HG02840 (cell line): ENCODE measurements around the gene ANKH.
"Not testable (repeated sequence)": the region's sequence is repeated elsewhere in the genome, so short reads cannot be mapped to it uniquely, and the experiment has no call there.

Source experiments
- ATAC-seq: cut with Tn5 transposase; IDR thresholded peaks from one replicate; pipeline ENCODE4 v1.9.1; 2021; ENCODE audit warnings: mild to moderate bottlenecking, moderate library complexity, moderate number of reproducible peaks; ENCODE audit not compliant: unreplicated experiment, low FRiP score

ANKH gene

DNA sequence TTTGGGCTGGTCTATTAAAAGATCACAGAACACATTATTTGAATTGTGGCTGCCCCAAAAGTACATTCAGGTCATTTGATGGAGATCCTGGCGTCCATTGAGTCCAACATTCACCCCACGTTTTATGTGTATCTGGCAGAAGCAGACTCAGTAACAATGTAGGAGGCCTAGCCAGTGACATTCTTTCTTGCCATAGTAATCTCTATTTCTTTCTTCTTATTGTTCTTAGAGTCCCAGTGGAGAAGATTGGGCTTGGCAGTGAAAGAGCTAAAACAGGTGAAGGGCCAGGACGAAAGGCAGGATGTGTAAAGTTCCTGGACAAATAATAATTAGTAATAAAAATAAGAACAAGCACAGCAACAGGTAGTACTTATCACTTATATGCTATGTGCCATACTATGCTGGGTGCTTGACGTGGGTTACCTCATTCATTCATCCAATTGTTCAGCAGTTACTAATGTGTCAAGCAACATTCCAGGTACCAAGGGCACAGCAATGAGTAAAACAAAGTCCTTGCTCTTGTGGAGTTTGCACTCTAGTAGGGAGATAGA lies 12.6 kb upstream of the ANKH start:
- ATAC-seq, result no peak

DNA sequence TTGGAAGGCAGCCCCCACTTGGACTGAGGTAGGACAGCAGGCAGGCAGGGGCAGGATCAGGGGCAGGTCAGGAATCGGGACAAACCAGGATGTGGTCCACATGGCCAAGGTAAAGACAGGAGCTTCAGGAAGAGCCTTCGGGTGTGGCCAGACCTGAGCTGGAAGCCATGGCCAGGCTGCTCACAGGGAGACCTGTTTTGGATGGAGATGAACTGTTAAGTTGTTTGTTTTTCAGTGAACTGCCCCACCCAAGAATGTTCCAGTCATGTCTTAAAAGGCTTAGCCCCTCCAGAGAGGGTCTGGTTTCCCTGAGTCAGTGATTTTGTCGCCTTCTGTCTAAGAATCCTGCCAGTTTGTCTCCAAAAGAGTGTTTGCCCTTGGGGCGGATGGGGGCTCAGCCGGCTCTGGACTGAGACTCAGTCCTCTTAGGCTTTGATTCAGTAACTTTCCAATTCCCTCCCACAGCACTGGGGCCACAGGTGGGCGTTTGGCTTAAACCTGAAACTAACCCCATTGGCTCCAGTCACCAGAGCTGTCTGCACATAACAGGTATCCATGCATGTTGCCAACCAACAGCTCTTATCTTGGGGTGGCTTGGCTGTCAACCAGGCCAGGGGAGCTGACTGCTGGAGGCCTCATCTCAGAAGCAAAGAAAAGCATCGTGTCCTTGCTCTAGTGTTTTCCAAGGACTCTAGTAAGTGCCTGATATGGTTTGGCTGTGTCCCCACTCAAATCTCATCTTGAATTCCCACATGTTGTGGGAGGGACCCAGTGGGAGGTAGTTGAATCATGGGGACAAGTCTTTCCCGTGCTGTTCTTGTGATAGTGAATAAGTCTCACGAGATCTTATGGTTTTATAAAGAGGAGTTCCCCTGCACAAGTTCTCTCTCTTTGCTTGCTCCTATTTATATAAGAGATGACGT lies 11.3 kb upstream of the ANKH start:
- no peak for ATAC-seq

DNA sequence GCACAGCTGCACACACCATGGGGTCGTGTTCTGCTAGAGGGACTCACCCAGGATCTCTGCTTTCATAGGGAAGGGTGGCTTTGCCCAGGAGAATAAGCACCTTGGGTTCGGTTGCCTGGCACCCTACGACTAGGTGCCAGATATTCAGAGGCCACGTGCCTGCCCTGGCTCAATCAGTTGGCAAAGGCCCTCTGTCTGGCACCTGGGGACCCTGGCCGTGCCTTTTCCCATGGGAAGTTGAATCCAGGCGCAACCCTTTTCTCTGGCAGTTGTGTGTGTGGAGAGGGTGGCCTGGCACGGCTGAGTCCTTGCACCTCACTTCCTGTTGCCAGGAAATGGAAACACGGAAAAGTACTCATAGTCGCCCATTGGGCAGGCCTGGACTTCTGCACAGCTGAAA lies 10.2 kb upstream of the ANKH start:
- no peak for ATAC-seq

DNA sequence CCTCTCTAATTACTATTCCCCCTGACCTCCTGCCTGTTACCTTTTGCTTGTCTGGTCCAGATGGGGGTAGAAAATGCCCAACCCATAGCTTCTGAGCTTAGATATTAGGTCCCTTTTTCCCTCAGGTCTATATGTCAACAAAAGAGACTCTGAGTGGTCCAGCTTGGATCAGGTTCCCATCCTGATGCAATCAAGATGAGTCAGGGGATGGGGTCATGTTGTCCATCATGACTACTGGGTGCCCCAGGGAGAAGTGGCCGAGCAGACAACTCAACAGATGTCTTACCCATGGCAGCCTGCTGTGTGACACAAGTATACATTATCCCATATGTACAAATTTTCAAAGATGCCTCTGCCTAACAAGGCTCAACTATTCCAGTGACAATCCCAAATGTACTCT lies 9.1 kb upstream of the ANKH start:
- ATAC-seq, result no peak

DNA sequence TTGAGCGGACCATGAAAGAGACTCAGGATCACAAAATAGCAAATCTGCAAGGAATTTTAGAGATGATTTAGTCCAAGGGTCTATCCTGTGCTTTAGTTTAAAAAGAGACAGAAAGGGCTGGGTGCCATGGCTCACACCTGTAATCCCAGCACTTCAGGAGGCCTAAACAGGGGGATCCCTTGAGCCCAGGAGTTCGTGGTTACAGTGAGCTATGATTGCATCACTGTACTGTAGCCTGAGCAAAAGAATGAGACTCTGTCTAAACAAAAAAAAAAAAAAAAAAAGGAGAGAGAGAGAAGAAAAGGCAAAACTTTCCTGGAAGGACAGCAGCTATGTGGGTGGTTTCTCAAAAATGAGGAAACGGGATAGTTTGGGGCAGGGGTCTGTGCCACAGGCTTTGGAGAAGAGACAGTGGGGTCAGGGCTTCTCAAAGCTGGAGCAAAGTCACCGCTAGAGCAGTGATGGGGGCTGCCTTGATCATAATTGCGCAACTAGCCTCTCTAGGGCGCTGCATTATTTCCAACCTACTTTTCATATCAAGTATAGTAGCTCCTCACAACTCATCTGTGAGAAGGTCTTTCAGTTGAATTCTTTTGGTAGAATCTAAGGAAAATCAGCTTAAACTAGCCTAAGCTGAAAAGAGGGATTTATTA lies 8.5 kb upstream of the ANKH start:
- no peak for ATAC-seq

DNA sequence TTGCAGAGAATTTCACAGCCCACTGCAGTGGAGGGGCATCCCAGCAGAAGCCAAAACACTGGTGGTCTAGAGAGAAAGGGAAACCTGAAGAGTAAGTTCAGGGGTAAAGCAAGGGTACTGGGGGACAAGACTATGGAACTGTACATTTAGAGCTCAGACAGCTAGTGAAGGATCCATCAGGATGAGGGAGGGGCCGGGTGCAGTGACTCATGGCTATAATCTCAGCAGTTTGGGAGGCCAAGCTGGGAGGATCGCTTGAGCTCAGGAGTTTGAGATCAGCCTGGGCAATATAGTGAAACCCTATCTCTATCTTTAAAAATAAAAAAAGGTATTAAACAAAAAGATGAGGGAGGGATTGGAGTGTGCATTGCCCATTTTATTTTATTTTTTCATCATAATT lies 7.8 kb upstream of the ANKH start:
- no peak for ATAC-seq

DNA sequence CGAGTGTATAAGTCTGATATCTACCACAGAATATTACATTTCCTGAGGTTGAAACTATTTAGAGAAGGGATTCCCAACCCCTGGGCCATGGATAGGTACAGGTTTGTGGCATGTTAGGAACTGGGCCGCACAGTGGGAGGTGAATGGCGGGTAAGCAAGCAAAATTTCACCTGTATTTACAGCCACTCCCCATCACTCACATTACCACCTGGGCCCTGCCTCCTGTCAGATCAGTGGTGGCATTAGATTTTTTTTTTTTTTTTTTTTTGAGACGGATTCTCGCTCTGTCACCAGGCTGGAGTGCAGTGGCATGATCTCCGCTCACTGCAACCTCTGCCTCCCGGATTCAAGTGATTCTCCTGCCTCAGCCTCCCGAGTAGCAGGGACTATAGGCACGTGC lies 6.6 kb upstream of the ANKH start:
- ATAC-seq, result not testable (repeated sequence)

DNA sequence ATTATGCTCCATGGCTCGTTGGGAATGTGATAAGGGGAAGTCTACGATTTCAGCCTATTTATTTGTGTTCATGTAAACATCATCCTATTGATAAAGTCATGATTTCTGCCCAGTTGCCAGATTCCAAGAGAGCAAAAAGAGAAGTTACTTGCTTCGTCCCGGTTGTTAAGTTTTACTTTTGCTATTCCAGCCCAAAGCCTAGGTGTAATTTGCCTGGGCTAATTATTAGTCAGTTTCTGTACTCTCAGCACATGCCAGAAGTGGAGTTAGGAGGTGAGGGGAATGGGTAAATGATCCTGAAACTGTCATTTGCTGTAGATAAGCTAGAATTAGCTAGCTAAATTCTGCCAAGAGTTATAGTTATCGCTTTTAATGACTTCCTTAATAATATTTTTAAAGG lies 4.5 kb upstream of the ANKH start:
- ATAC-seq, result no peak

DNA sequence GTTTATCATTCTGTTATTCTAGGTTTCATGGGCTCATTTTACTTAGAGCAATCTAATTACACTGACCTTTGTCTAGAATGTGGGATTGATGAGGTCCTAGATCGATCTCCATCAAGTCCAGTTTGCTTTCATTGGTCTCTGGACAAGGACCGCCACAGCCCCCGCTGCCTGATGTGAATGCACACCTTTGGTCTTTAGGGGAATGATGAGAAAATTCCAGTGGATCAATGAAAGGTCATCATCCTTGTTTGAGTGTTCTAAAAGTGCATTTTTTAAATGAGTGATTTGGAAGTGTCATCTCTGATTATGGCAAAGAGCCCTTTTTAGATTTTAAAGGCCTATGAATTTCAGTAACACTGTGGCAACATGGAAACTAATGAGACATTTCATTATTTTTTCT lies 2.2 kb upstream of the ANKH start:
- no peak for ATAC-seq

DNA sequence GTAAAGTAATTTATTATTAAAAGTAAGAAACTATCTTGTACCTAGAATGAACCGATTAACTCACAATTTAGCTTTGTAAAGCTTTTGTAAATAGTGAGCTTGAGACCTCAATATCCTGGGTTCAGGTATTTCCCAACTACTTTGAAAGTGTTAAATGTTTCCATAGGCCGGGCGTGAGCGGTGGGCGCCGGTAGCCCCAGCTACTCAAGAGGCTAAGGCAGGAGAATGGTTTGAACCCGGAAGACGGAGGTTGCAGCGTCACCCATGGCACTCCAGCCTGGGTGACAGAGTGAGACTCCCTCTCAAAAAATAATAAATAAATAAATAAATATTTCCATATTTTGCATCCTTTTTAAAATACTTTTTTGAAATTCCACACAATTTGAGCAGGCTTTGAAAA lies 1.5 kb upstream of the ANKH start:
- ATAC-seq, result no peak

DNA sequence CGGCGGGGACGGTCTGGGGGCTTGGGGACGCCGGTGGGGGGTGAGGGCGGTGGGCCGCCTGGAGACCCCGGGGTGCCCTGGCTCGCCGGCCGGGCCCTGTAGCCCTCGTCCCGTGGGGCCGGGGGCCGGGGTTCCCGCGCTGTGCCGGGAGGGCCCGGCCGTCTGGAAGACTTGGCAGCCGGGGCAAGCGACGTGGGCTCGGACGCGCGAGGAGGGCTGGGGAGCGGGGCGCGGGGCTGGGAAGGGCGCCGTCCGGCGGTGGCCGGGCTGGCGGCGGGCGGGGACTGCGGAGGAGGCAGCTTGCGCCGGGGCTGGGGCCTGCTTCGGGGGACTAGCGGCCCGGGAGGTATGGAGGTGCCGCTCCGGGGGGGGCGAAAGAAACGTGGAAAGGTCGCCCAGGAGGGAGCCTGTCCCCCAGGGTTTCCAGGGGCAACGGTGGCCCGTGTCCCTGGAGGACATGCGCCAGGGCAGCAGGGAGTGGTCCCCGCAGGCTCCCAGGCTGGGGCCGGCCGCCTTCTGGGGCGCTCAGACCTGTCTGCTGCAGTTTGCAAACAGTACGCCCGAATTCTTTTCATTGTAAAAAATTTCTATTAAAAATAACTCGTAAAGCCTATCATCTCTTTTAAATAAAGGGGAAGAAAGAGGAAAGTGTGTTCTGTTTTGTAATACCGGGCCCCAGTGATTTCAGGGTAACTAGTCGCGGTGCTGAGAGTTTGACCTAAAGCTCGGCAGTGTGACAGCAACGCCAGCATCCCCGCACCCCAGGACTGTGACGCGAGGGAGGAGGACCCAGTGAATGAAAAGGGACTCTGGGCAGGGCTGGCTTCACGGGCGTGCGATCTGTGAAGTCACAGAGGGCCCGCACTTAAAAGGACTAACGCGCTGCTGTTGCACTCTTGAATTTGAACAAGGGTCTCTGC lies 752 bp upstream of the ANKH start:
- peak; percentile 39 for ATAC-seq

DNA sequence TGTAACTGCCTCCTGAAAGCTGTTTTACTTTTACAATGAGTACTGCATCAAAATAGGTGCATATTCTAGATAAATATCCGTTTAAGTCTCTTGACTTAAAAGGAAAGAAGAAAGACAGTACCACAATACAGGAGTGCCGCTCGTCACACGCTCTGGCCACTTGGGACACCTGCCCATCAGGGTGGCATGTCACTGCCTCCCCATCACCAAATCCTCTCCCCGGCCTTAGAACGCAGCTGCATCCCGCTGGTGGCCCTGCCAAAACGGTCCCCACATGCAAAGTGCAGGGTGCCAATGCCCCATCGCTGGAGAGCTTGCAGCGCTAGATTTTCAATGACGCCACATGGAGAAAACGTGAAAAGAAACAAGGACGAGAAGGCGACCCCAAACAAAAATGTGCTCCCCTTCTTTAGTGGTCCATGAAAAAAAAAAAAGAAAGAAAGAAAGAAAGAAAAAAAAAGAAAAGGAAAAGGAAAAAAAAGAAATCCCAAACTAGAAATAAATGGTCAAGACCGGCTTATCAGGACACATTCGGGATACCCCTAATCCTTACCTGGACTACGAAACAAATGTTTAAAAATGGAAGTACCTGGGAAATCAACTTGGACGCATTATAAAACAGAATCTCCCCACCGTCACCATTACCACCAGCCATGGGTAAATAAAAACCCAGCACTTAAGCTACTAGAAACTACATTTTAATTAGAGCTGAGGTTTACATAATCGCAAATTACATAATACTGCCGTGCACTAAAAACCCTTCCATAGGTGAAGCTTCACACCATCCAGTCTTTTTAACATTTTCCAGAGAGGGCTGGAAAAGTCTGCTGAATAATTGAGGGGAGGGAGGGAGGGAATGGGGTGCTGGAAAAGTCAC lies 1.0 kb downstream of the ANKH start:
- ATAC-seq, result no peak

DNA sequence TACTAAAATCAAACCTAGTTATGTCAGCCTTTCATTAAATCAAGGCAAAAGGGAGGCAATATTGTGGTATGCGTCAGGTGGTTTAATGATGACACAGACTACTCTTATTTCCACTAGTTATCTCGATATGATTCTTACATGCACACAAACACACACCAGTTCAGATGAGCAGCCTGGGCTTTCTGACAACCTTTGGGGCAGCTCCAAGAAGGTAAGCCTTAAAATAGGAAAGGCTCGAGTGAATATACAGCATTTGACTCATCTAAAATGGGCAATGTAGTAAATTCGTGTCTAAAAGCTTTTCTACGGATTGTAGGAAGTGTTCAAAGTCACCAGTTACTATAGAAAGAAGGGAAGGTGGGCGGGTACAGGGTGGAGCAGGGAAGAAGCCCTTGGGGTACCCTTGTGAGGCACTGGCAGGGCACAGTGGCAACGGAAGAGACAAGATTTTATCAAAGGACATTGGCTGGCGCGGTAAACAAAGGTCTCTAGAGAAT lies 1.9 kb downstream of the ANKH start:
- ATAC-seq, result no peak

DNA sequence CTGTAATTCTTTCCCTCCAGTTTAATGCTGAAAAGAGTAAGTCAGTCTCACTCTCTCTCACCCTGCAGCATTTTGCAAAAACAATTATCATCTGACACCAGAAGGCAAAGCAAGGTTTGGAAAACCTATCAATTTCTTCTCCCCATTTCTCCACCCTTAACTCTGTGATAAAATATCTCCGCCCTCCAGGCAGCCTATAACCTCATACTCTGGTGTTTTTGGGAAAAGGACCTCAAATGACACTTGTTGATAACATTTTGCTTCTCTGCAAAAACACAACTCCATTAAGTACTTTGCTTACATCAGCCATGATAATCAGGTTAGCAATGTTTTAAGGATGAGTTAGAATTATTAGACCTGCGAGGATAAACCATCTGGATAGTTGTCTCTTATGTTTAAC lies 2.3 kb downstream of the ANKH start:
- ATAC-seq, result no peak

DNA sequence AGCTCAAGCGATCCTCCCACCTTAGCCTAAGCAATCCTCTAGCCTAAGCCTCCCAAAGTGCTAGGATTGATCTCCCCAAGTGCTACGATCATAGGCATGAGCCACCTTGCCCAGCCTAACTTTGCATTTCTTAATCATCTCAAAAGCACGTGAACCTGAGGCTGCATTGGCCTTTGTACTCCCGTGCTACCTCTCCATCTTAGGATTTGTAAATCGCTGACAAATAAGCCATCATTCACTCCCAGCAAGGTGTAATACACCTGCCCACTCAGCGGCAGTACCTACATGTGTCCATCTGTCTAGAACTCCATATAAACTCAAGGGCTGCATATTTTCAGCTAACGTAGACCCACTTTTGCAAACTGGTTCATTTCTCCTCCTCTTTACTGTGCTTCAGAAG lies 2.8 kb downstream of the ANKH start:
- no peak for ATAC-seq

DNA sequence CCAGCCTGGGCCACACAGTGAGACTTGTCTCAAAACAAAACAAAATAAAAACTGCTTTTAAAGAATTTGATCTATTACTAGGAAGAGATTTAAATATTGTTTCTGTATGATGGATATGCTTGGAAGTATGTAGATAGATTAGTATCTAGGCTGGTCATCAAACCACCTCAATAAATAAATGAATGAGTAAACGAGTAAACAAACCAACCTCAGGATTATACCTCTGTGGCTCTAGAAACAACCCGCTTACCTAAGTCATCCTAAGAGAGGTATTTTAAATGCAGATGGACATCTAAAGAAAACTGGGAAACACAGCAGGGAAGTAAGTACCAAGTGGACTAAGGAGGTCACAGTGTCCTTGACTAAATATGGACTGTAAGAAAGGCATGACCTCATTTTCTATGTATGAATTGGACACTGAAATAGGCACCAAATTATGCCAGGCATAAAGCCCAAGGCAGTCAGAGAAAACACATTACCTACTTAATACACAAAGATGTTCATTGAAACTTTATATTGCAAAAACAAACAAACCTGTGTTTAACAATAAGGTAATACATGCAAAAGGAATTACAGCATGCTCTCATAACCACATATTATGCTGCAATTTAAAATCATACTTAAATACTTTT lies 7.3 kb downstream of the ANKH start:
- ATAC-seq, result no peak

DNA sequence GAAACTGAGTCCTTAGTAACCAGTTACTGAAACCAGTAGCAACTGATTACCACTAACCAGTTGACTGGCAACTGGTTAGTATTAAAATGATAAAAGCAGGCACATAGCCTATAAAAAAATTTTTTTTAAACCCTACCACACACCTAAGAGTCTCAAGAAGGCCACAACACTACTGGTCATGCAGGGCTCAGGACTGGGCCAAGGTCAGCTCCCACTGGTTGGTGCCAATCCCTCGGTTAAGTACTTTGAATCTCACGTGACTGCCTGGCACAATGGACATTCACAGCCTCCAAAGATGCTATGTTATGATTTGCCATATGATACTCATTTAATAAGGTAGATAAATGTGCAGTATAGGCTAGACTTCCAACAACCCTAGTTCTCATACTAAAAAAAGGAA lies 8.5 kb downstream of the ANKH start:
- no peak for ATAC-seq

DNA sequence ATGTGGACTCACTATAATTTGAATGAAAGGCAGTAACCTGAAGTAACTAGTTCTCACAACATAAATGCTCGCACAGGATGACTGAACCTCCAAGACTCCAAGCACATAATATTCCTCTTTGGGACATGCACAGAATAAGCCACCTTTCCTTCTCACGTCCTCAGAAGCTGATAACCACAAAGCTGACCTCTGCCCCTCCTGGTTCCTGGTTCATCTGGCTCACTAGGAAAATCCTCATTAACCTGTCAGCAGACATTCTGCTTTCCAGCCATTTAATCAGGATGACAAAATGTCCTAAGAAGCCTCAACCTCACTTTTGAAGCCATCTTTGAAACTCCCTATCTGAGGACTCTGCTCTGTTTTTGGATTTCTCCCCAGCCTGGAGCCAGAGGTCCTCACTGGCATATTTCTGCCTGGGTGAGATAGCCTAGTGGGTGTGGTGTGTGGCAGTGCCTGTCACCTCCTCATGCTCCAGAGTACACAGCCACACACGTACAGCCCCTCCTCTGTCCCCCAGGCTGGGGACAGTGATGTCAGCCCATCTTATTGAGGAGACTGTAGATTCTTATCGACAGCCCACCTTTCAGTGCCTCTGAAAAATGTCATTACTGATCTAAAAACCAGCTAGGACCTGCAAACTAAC lies 10.3 kb downstream of the ANKH start:
- no peak for ATAC-seq

DNA sequence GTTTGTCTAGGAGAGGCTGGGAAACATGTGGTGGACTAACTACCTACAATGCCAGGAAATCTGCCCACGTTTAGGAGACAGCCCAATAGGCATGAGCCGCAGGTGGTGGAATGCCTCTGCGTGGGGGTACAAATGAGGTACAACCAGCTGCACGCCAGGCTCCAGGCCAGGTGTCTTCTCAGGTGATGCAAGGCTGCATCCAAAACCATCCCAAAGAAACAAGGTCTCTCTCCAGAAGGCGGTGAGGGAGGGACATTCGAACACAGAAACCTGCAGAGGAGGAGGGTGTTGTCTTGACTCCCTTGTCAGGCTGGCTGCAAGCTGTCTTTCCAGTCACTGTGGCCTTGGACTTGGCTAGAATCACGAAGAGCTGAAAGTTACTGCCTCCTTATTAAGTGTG lies 11.6 kb downstream of the ANKH start:
- no peak for ATAC-seq
